GM21737 (cell line): ENCODE results near the gene LONRF3.
"Not testable (repeated sequence)": the region's sequence is repeated elsewhere in the genome, so short reads cannot be mapped to it uniquely, and the experiment has no call there.

Source experiments
- ATAC-seq: cut with Tn5 transposase; IDR thresholded peaks from one replicate; pipeline ENCODE4 v1.9.1; 2021; ENCODE audit warnings: mild to moderate bottlenecking, moderate library complexity; ENCODE audit not compliant: unreplicated experiment

Gene LONRF3

DNA sequence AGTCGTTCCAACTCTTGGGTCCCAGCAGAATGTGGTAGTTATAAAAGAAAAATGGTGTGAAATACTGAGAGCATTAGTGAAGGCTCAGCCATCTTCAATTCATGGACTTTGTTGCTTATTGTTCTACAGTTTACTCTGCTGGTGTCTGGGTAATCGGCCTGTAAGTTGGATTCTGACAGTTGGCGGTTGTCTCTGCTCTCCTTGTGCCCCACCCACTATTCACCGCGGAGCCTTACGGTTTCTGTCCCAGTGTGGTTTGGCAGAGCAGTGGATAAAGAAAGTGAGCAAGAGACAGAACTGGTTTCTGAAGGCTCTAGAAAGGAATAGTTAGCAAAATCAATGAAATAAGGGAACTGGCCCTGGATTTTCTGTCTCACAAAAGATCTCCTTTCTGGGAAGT is 9.1 kb downstream of the LONRF3 start:
- no peak for ATAC-seq

DNA sequence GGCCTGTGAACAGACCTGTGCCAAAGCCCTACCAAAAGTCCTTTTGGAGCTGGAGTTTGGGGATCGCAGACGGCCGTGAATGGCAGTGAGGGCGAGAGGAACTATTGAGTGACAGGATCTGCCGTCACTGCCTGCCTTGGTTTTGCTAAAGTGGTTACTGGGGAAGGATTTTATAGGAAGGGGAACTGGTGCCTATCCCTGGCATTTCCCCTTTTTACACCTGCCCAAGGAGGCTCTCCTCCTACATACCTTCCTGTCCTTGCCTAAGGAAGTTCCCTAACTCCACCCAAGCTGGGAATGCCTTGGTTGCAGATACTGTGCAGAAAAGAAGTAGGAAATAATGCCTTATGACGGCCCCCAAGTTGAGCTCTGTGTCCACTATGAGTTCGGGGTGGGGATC is 14.5 kb downstream of the LONRF3 start:
- ATAC-seq: no peak

DNA sequence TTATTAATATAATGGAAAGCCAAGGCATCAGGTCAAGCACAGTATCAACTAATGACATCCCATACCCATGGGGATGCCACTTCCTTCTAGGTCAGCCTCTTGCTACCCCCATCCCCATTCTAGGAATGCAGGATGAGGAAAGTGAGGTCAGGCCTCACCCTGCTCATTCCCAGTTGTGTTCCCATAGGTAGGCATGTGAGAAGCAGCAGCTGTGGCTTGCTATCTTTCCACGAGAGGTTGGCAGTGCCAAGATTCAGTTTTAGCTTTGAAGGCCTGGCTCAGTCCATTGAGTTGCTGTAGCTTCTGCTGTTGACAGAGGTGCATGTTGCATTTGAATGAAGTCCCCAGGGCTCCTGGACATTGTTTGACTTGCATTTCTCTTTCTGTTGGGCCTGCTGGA is 15.5 kb downstream of the LONRF3 start:
- ATAC-seq: no peak

DNA sequence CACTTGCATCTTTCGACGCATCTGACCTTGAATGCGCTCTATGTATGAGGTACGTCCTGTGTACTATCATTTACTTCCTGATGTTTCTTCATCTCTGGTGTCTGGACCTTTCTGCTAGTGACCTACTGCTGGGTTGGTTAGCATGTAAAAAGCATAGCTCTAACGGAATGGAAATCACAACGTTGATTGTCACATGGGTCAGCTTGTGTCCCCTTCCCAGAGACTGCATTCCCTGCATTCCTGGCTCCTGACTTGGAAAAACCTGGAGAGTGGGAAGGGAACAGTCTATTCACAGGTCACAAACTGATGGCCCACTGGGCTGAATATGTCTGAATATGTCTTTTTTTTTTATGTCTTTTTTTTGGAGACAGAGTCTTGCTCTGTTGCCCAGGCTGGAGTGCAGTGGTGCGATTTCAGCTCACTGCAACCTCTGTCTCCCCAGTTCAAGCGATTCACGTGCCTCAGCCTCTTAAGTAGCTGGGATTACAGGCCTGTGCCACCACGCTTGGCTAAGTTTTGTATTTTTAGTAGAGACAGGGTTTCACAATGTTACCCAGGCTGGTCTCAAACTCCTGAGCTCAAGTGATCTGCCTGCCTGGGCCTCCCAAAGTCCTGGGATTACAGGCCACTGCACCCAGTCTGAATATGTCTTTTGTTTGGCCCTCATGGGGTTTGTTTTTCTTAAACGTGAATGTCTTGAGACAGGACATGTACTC is 16.3 kb downstream of the LONRF3 start:
- ATAC-seq: no peak

DNA sequence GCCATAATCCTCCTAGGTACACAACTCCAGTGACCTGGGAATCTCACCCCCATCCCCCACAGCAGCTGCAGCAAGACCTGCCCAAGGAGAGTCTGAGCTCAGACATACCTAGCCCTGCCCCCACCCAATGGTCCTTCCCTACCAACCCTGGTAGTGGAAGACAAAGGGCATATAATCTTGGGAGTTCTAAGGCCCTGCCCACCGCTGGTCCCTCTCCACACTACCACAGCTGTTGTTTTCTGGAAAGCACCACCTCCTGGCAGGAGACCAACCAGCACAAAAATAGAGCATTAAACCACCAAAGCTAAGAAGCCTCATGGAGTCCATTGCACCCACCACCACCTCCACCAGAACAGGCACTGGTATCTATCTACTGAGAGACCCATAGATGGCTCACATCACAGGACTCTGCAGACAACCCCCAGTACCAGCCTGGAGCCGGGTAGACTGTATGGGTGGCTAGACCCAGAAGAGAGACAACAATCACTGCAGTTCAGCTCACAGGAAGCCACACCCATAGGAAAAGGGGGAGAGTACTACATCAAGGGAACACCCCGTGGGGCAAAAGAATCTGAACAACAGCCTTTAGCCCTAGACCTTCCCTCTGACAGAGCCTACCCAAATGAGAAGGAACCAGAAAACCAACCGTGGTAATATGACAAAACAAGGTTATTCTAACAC is 18.2 kb downstream of the LONRF3 start:
- not testable (repeated sequence) for ATAC-seq

DNA sequence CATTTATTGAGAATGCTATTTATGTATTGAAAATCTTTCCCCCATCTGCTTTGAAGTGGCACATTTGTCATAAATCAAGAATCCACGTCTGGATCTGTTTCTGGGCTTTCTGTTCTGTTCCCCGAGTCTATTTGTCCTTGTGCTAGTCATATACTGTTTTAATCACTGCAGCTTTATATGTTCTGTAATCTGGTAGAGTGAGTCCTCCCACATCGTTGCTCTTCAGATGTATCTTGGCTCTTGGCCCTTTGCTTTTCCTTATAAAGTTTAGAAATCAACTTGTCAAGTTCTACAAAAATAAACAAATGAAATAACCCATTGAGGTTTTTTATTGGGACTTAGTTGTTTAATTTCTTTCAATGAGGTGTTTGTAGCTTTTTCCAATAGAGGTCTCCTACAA is 29.0 kb downstream of the LONRF3 start:
- ATAC-seq: no peak

DNA sequence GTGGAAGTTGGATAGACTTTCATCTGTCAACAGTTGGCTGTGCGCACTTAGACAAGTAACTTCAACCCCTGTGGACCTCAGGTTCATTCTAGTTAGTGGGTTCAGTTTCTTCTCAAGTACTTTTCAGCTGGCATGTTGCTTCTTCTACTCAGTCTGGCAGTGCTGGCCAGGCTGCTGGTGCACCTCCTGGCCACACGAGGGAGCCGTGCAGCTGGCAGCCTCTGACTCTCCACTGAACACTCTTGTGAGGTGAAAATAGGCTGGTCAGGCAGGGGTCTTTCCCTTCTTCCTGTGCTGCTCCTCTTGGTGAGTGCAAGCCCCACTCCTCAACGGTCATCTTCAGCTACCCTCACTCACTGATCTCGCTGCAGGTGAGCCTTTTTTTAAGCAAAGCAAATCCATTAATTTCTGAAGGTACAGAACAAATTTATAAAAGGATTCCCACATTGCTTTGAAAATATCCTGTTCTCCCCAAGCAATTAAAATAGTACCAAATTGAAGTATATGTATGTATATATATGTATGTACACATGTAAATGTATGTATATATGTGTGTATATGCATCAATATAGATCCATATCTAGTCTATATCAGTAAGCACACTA is 30.6 kb downstream of the LONRF3 start:
- ATAC-seq: no peak

DNA sequence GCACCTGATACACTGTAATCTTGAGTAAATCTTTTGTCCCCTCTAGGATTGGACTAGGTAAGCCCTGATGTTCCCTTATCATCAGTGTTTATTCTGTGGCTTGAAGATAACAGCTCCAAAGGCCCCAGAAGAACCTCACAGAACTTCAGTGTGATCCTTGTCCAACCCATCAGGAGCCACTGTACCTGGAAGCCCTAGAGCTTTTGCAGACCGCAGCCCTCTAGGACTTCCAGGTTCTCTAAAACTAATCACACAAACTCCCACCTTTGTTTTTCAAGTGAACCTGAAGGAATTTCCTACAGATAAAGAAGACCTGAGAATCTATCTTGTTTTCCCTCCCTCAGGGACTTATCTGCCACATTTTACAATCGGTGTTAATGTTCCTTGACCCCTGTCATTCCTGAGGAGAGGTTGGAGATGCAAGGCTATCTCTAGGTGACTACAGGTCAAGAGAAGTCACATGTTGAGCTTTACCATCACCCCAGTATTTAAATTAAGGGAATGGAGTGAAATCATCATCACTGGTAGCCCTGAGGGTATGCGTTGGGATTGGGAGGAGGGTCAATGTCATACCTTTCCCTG is 32.9 kb downstream of the LONRF3 start:
- no peak for ATAC-seq

DNA sequence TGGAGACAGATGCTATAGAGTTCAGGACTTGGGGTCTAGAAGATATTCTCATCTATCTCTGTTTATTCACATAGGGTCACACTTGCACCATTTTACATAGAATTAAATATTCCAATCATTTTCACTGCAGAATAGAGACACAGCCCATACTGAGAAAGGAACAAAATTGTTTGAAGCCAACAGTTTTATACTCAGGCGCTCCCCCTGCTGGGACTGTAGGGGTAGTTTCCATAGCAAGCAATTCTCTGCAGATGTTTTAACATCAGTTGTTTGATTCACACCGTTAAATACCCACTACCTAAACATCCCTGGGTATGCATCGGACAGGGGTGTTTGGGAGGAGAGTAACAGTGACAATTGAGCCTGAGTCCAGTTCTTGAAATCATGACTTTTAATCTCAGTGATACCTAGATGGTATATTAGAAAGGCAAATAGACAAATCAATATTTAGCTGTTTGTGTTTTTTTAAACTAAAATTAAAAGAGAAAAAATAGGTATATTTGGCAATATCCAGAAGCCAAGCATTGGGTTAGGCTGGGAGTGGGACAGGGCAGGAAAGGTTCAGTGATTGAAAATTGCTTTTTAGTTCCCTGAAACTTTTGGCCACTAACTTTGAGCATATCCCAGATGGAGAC is 33.8 kb downstream of the LONRF3 start:
- no peak for ATAC-seq

DNA sequence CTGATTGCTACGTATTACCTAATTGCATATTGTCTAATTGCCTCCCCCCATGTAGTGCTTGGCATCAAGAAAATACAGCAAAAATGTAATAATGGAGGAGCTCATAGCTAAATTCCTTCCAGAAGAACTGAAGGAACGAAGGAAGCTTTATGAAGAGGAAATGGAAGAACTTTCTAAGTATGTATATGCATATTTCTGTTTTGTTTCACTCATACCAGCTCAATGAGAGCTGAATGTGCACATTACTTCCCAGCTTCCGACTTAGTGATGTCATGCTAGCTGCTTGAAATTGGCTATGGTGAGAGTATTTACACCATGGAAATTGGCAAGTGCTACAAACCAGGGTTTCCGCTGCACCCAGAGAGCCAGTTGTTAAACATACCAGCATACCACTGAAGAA is 34.7 kb downstream of the LONRF3 start:
- no peak for ATAC-seq

DNA sequence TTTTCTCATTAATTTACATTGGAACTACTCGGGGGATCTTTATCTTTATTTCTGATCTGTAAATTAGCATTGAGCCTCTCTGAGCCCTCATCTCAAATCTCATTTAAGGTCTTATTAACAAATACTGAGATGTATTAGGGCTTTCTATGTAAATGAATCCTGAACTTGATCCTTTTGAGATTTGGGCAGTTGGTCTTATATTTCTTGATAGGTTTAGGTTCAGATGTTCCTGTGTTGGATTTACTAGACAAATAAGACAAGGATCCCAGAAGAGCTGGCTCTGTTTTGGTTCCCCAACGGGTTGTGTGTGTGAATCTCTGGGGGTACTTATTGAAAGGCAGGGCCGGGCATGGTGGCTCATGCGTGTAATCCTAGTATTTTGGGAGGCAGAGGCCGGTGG is 36.1 kb downstream of the LONRF3 start:
- no peak for ATAC-seq

DNA sequence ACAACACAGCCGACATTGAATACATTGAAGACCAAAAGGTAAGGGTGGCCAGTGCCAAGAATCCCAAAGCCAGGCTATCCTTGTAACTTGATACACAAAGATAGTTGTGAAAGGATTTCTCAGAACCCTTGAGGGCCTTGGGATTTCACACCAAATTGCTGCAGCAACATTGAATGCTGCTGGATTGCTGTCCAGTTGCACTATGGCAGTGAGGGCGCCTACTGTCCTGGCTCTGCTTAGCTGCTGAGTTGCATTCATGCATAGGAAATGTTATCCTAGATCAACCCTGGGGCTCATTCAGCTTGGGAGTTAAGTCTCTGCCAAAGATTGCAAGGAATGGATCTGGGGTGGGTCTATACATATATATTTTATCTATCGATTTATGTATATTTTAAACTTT is 38.7 kb downstream of the LONRF3 start:
- ATAC-seq: no peak

DNA sequence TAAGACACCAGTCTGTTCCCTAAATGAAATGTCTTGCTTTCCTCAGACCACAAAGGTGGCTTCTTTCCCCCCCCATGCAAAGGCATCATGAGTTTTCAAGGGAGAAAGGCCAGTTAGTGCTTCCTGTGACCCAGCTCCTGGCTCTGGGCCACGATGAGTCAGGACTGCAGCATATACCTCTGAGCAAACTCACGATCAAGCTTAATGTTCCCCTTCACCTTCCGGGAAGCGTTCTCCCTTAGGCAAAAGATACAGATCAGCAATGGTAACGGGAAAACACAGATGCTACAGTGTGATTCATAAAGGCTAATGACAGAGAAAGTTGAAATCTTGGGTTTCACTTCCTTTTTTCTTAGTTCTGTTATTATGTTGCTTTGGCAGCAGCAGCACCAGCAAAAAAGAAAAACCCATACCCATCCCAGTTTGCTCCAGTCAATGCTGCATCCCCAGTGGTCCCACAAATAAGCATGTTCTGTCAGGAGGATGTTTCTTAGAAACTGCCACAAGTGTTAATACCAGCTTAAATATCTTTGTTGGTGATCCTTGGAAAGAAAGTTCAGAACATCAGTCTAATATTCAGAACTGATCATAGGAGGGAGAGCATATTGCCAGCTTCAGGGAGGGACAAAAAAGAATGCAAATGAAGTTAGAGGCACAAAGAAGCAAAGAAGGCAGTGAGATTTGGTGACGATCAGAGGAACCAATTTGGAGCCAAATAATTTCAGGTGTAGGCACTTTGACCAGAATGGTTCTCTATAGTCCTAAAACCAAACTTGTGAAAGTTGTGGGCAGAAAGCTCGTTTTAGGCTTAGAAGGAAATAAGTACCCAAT is 41.2 kb downstream of the LONRF3 start:
- peak; percentile 89 for ATAC-seq

DNA sequence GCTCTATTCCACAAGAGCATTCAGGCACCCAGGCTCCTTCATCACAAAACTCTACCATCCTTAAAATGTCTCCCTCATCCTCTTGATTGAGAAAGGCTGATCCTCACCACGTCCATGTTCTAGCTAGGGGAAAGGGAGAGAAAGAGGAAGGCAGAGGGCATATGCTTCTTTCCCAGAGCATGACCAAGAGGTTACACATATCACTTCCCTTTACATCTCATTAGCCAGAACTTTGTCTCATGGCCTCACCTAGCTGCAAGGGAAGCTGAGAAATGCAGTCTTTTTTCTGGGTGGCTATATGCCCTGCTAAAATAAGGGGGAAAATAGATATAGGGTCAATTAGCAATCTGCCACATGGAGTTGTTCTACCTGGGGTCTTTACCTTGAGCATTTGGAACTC is 42.7 kb downstream of the LONRF3 start:
- ATAC-seq: no peak

DNA sequence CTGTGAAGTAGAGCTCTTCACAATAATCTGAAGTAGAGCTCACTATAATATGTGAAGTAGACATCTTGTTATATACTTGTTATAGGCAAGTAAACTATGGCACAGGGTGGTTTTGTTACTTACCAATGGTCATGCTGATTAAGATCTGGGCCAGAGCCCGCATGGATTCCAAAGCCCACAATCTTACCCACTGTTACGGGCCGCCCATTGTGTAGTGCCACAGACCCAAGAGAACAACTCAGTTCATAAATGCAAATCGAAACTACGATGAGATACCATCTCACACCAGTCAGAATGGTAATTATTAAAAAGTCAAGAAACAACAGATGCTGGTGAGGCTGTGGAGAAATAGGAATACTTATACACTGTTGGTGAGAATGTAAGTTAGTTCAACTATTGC is 51.5 kb downstream of the LONRF3 start:
- no peak for ATAC-seq

DNA sequence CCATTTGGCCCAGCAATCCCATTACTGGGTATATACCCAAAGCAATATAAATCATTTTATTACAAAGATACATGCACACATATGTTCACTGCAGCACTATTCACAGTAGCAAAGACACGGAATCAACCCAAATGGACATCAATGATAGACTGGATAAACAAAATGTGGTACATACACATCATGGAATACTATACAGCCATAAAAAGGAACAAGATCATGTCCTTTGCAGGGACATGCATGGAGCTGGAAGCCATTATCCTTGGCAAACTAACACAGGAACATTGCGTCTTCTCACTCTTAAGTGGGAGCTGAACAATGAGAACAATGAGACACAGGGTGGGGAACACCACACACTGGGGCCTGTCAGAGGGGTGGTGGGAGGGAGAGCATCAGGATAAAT is 51.9 kb downstream of the LONRF3 start:
- not testable (repeated sequence) for ATAC-seq

DNA sequence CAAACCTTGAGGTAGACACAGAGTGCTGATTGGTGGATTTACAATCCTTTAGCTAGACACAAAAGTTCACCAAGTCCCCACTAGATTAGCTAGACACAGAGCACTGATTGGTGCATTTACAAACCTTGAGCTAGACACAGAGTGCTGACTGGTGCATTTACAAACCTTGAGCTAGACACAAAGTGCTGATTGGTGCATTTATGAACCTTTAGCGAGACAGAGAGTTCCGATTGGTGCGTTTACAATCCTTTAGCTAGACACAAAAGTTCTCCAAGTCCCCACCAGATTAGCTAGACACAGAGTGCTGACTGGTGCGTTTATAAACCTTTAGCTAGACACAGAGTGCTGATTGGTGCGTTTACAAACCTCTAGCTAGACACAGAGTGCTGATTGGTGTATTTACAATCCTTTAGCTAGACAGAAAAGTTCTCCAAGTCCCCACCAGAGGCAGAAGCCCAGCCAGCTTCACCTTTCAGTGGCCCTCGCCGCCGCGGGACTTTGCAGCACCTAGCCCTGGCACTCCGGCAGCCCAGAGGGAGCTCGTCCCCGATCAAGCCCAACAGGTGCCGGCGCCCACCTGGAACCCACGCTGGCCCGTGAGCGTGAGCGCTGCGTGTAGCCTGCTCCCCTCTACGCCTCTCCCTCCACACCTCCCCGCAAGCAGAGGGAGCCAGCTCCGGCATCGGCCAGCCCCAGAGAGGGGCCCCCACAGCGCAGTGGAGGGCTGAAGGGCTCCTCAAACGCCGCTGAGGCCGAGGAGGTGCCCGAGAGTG is 53.7 kb downstream of the LONRF3 start:
- ATAC-seq: not testable (repeated sequence)

DNA sequence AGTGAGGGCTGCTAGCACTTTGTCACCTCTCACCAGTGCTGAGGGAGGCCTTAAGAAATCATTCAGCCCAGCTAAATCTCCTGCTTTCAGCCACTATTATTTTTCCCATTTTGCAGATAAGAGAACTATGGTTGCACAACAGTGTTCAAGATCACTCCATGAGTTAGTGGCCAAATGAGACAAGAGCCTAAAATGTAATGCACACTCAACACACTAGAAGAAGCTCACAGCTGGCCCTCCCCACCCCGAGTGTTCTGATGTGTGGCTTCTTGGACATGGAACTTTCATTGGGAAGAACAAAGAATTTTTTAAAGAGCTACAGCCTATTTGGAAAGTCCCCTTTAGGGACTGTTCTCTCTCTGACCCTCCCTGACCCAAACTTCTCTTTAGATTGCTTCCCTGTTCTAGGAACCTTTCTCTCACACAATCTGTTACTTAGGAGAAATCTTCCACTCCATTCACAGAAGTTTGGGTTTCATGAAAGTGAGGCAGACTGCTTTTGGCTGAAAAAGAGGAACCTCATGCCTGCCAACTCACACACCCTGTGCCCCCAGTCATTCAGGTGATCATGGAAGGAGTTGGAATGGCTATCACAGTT is 54.4 kb downstream of the LONRF3 start:
- no peak for ATAC-seq

DNA sequence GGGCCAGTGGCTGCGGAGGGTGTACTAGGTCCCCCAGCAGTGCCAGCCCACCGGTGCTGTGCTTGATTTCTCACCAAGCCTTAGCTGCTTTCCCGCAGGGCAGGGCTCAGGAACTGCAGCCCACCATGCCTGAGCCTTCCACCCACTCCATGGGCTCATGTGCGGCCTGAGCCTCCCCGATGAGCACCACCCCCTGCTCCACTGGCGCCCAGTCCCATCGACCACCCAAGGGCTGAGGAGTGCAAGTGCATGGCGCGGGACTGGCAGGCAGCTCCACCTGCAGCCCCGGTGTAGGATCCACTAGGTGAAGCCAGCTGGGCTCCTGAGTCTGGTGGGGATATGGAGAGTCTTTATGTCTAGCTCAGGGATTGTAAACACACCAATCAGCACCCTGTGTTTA is 55.2 kb downstream of the LONRF3 start:
- not testable (repeated sequence) for ATAC-seq
